ENCODE data around the gene GLRX3.

GRCh38 chr10:130121486-130122079 is 14.6 kb upstream of the GLRX3 start:
- no peak for TF ChIP-seq CTCF (IDR thresholded peaks at IDR 0.05)
- no peak for TF ChIP-seq POLR2A (IDR thresholded peaks at IDR 0.05; ENCODE audit: low read depth)
- no peak for TF ChIP-seq POLR2AphosphoS5 (IDR thresholded peaks at IDR 0.05)
- TF ChIP-seq EP300 (IDR thresholded peaks at IDR 0.05): no peak

Measured in esophagus muscularis mucosa (tissue), 4 donors.